Trophoblast cell (in vitro differentiated cells and primary cell): ENCODE data around the gene NF1. TPM values are rescaled to one million over a fixed set of nuclear protein-coding genes. Genes with fewer than 3 reads are reported as not detected.
A peak's percentile ranks its signal among the peaks of the same experiment; 100 is the strongest.
"Not testable (repeated sequence)": the region's sequence is repeated elsewhere in the genome, so short reads cannot be mapped to it uniquely, and the experiment has no call there.

Experiments
- DNase-seq, 2 donors: peaks; one replicate each; pipeline ENCODE4 v3.0.0-alpha.2; 2016
- H2AFZ ChIP-seq: 2 replicates; pipeline ENCODE4 v1.6.1; 2013; ENCODE audit warnings: low read length, moderate library complexity, mild to moderate bottlenecking; ENCODE audit not compliant: insufficient read depth, poor library complexity
- H2AK5ac ChIP-seq: 2 replicates; pipeline ENCODE4 v1.6.1; 2013; ENCODE audit warnings: mild to moderate bottlenecking, low read length
- H2BK120ac ChIP-seq: 2 replicates; pipeline ENCODE4 v1.6.1; 2013; ENCODE audit warnings: low read length, mild to moderate bottlenecking, moderate library complexity; ENCODE audit not compliant: insufficient read depth, poor library complexity
- H2BK12ac ChIP-seq: 2 replicates; pipeline ENCODE4 v1.6.1; 2013; ENCODE audit warnings: mild to moderate bottlenecking, low read length, moderate library complexity
- H2BK5ac ChIP-seq: 2 replicates; pipeline ENCODE4 v1.6.1; 2013; ENCODE audit warnings: low read length, low read depth, moderate library complexity, mild to moderate bottlenecking; ENCODE audit not compliant: poor library complexity
- H3K14ac ChIP-seq: 2 replicates; pipeline ENCODE4 v1.6.1; 2013; ENCODE audit warnings: mild to moderate bottlenecking, low read length
- H3K18ac ChIP-seq: 2 replicates; pipeline ENCODE4 v1.6.1; 2013; ENCODE audit warnings: mild to moderate bottlenecking, low read length
- H3K23ac ChIP-seq: 2 replicates; pipeline ENCODE4 v1.6.1; 2013; ENCODE audit warnings: low read length
- H3K27ac ChIP-seq: 2 replicates; pipeline ENCODE4 v1.5.1; 2013; ENCODE audit warnings: low read depth, mild to moderate bottlenecking, inconsistent platforms, low read length, moderate library complexity
- H3K27me3 ChIP-seq: 2 replicates; pipeline ENCODE4 v1.6.1; 2013; ENCODE audit warnings: inconsistent platforms, mild to moderate bottlenecking, low read length, moderate library complexity; ENCODE audit not compliant: insufficient read depth
- H3K36me3 ChIP-seq, 2 experiments: 1 replicate in 1 of 2; 2 replicates in 1 of 2; pipeline ENCODE4 v1.6.1; 2013; ENCODE audit warnings: low read length in 2 of 2, mild to moderate bottlenecking in 2 of 2, moderate library complexity in 1 of 2; ENCODE audit not compliant: insufficient read depth in 2 of 2, control insufficient read depth in 1 of 2
- H3K4ac ChIP-seq: 2 replicates; pipeline ENCODE4 v1.6.1; 2013; ENCODE audit warnings: low read depth, mild to moderate bottlenecking, low read length, moderate library complexity
- H3K4me1 ChIP-seq, 2 experiments: 1 replicate in 1 of 2; 2 replicates in 1 of 2; pipeline ENCODE4 v1.6.1; 2013; ENCODE audit warnings: low read length in 2 of 2, mild to moderate bottlenecking in 2 of 2, moderate library complexity in 1 of 2; ENCODE audit not compliant: insufficient read depth in 2 of 2, control insufficient read depth in 1 of 2
- H3K4me2 ChIP-seq: 2 replicates; pipeline ENCODE4 v1.6.1; 2013; ENCODE audit warnings: inconsistent platforms, mild to moderate bottlenecking, low read length, moderate library complexity
- H3K4me3 ChIP-seq: 2 replicates; pipeline ENCODE4 v1.5.1; 2013; ENCODE audit warnings: mild to moderate bottlenecking, low read depth, low read length, inconsistent platforms
- H3K79me1 ChIP-seq: one replicate; pipeline ENCODE4 v1.6.1; 2013; ENCODE audit warnings: low read length
- H3K79me2 ChIP-seq: 2 replicates; pipeline ENCODE4 v1.6.1; 2013; ENCODE audit warnings: low read length, mild to moderate bottlenecking; ENCODE audit not compliant: control insufficient read depth, insufficient read depth, poor library complexity
- H3K9ac ChIP-seq: 2 replicates; pipeline ENCODE4 v1.6.1; 2013; ENCODE audit warnings: mild to moderate bottlenecking, low read length
- H3K9me3 ChIP-seq: 2 replicates; pipeline ENCODE4 v1.6.1; 2013; ENCODE audit warnings: low read depth, mild to moderate bottlenecking, control low read depth, inconsistent platforms, low read length; ENCODE audit not compliant: insufficient read depth
- H4K12ac ChIP-seq: 2 replicates; pipeline ENCODE4 v1.6.1; 2013; ENCODE audit warnings: low read depth, mild to moderate bottlenecking, low read length, moderate library complexity
- H4K8ac ChIP-seq: 2 replicates; pipeline ENCODE4 v1.6.1; 2013; ENCODE audit warnings: low read depth, mild to moderate bottlenecking, low read length, moderate library complexity
- H4K91ac ChIP-seq: one replicate; pipeline ENCODE4 v1.6.1; 2013; ENCODE audit warnings: low read depth, mild to moderate bottlenecking, low read length, moderate library complexity
- WGBS: extraction: QIAGEN DNeasy Blood & Tissue Kit; methylation state at CpG from one replicate; pipeline ENCODE4 v1.1.7; 2013; ENCODE audit warnings: missing lambda C conversion rate; ENCODE audit not compliant: insufficient read length, insufficient coverage; ENCODE audit errors: extremely low coverage; 5-methylcytosine and 5-hydroxymethylcytosine counted together
- polyA plus RNA-seq: library from polyadenylated mRNA; stranded (reverse); fragments of 200-250 nt; gene quantifications from 2 replicates; pipeline ENCODE4 v1.2.3, GENCODE V29; 2013

NF1 gene
- polyA plus RNA-seq = 20.9 and 21.4 TPM in 2 replicates

GRCh38 chr17:31094600-31095235, at the start of gene NF1:
Gene NF1, plus strand, starts transcription at chr17:31094977. Its CDS starts 333 bp downstream, at chr17:31095310.
- H3K4me2 ChIP-seq = peak within 1 kb of the TSS; percentile 84

GRCh38 chr17:31046856-31047425, 47.8 kb upstream of the NF1 start:
- H3K79me2 ChIP-seq, H4K8ac ChIP-seq, H2BK12ac ChIP-seq, H2AFZ ChIP-seq, H3K79me1 ChIP-seq, H3K23ac ChIP-seq, H3K14ac ChIP-seq, H4K12ac ChIP-seq, H3K4ac ChIP-seq, H3K27me3 ChIP-seq, H2BK5ac ChIP-seq, H2AK5ac ChIP-seq, H2BK120ac ChIP-seq, H3K4me1 ChIP-seq, DNase-seq, H4K91ac ChIP-seq, H3K4me2 ChIP-seq, H3K4me3 ChIP-seq, H3K36me3 ChIP-seq, H3K18ac ChIP-seq, H3K9me3 ChIP-seq, H3K9ac ChIP-seq, H3K27ac ChIP-seq: not testable (repeated sequence)
- WGBS = 100% methylated on average over 1 of the region's 7 CpGs

More at GRCh38 chr17:31094600-31095235, at the start of gene NF1:
- H2BK120ac ChIP-seq = peak within 1 kb of the TSS; percentile 99
- H3K79me1 ChIP-seq = peaks cover 8% of the 10 kb centered on the region
- H2BK12ac ChIP-seq = no peak within 1 kb of the TSS
- no peaks in the 10 kb centered on the region for H3K36me3 ChIP-seq
- H4K8ac ChIP-seq = peak within 1 kb of the TSS; percentile 99
- peak within 1 kb of the TSS; percentile 99 for H4K91ac ChIP-seq
- no CpG with 5 or more reads among the region's 45 CpGs for WGBS
- peak within 1 kb of the TSS; percentile 99 for H2AK5ac ChIP-seq
- peaks cover 0 to 4% of the 10 kb centered on the region in 2 experiments for H3K4me1 ChIP-seq
- H3K18ac ChIP-seq = peak within 1 kb of the TSS; percentile 100
- no peaks in the 10 kb centered on the region for H3K9me3 ChIP-seq
- H2BK5ac ChIP-seq = peak within 1 kb of the TSS; percentile 98
- peak; percentile 97 to 99 for DNase-seq
- peak within 1 kb of the TSS; percentile 100 for H3K14ac ChIP-seq
- no peaks in the 10 kb centered on the region for H3K27me3 ChIP-seq
- H2AFZ ChIP-seq = peak within 1 kb of the TSS; percentile 83
- H3K23ac ChIP-seq = no peak within 1 kb of the TSS
- peak within 1 kb of the TSS; percentile 99 for H3K4ac ChIP-seq
- H3K4me3 ChIP-seq = peak within 1 kb of the TSS; percentile 93
- peak within 1 kb of the TSS; percentile 95 for H3K27ac ChIP-seq
- peak within 1 kb of the TSS; percentile 95 for H4K12ac ChIP-seq
- H3K79me2 ChIP-seq = peaks cover 9% of the 10 kb centered on the region
- peak within 1 kb of the TSS; percentile 95 for H3K9ac ChIP-seq

GRCh38 chr17:31048142-31048541, 46.6 kb upstream of the NF1 start:
- Histone ChIP-seq H3K27ac (no peak overlapping the region), H4K91ac (no peak overlapping the region), H4K8ac (no peak overlapping the region), H3K18ac (no peak overlapping the region), H2BK5ac (no peak overlapping the region), H3K36me3 (peaks cover 0 to 3% of the 10 kb centered on the region in 2 experiments), H3K9me3 (peaks cover 5% of the 10 kb centered on the region), H3K23ac (no peak overlapping the region), H3K4me1 (peaks cover 9 to 11% of the 10 kb centered on the region in 2 experiments), H2BK120ac (no peak overlapping the region), H3K79me1 (peaks cover 2% of the 10 kb centered on the region), H2BK12ac (no peak overlapping the region), H3K4me2 (no peak overlapping the region), H3K14ac (no peak overlapping the region), H3K27me3 (no peaks in the 10 kb centered on the region), H4K12ac (no peak overlapping the region), H3K79me2 (peaks cover 2% of the 10 kb centered on the region), H2AK5ac (no peak overlapping the region), H2AFZ (no peak overlapping the region), H3K4me3 (no peak overlapping the region), H3K4ac (no peak overlapping the region), H3K9ac (no peak overlapping the region)
- DNase-seq = no peak

GRCh38 chr17:31048780-31049179, 46.0 kb upstream of the NF1 start:
- Histone ChIP-seq H3K4me1 (peaks cover 9 to 11% of the 10 kb centered on the region in 2 experiments), H3K14ac (no peak overlapping the region), H3K4me2 (no peak overlapping the region), H3K23ac (no peak overlapping the region), H2AFZ (no peak overlapping the region), H3K9ac (no peak overlapping the region), H3K18ac (no peak overlapping the region), H3K4ac (no peak overlapping the region), H4K8ac (no peak overlapping the region), H3K27ac (no peak overlapping the region), H3K36me3 (peaks cover 0 to 3% of the 10 kb centered on the region in 2 experiments), H3K79me2 (peaks cover 2% of the 10 kb centered on the region), H2BK5ac (no peak overlapping the region), H3K79me1 (peaks cover 2% of the 10 kb centered on the region), H3K9me3 (peaks cover 5% of the 10 kb centered on the region), H4K12ac (no peak overlapping the region), H2BK120ac (no peak overlapping the region), H3K27me3 (no peaks in the 10 kb centered on the region), H2AK5ac (no peak overlapping the region), H2BK12ac (no peak overlapping the region), H3K4me3 (no peak overlapping the region), H4K91ac (no peak overlapping the region)
- DNase-seq = peak; percentile 42 to 80
